Esophagus squamous epithelium (tissue), 4 donors: Measurements from ENCODE around the gene ANGEL2.
"Not testable (repeated sequence)": the region's sequence is repeated elsewhere in the genome, so short reads cannot be mapped to it uniquely, and the experiment has no call there.

ENCODE experiments used
- CTCF ChIP-seq, 6 experiments: fragments of 450-650 bp in 4 of 6; fragments of 200-600 bp in 2 of 6; sonication (generic) in 2 of 6; IDR thresholded peaks; one replicate each; pipeline ENCODE4 v1.5.1; 2016 to 2019; ENCODE audit warnings: antibody characterized with exemption in 6 of 6, mild to moderate bottlenecking in 4 of 6, moderate library complexity in 4 of 6
- POLR2A ChIP-seq, 4 donors: fragments of 450-650 bp; IDR thresholded peaks; one replicate each; pipeline ENCODE4 v1.6.1; 2017; ENCODE audit warnings: antibody characterized with exemption in 4 of 4, mild to moderate bottlenecking in 4 of 4, moderate library complexity in 3 of 4

GRCh38 chr1:213027024-213027423, 11.4 kb upstream of the ANGEL2 start:
- not testable (repeated sequence) for TF ChIP-seq CTCF, POLR2A (IDR thresholded peaks at IDR 0.05)
